HCT116 (cell line): ENCODE results near the gene UPB1.

Experiments used
- CEBPB ChIP-seq: IDR thresholded peaks from 2 replicates; pipeline ENCODE4 v1.6.1; 2012; ENCODE audit warnings: low read depth
- CTCF ChIP-seq, 3 experiments: fragments of 200-600 bp in 1 of 3; sonication (generic) in 1 of 3; IDR thresholded peaks in 2 of 3; conservative IDR thresholded peaks in 1 of 3; 2 replicates each; pipeline ENCODE4 v1.5.1; 2012 to 2017; ENCODE audit warnings: low read depth in 2 of 3, low read length in 2 of 3, antibody characterized with exemption in 1 of 3, borderline replicate concordance in 1 of 3, control low read depth in 1 of 3, mild to moderate bottlenecking in 1 of 3, mixed read lengths in 1 of 3, mixed run types in 1 of 3, moderate library complexity in 1 of 3; ENCODE audit not compliant: insufficient read depth in 1 of 3
- EGR1 ChIP-seq: IDR thresholded peaks from 2 replicates; pipeline ENCODE4 v1.6.1; 2012; ENCODE audit warnings: low read depth
- ELF1 ChIP-seq: IDR thresholded peaks from 2 replicates; pipeline ENCODE4 v1.6.1; 2012; ENCODE audit warnings: low read depth, borderline replicate concordance
- EZH2 ChIP-seq: fragments of 200-600 bp; sonication (generic); IDR thresholded peaks from 2 replicates; pipeline ENCODE4 v1.6.1; 2017; ENCODE audit warnings: antibody characterized with exemption, mixed run types
- EZH2phosphoT487 ChIP-seq: fragments of 200-600 bp; IDR thresholded peaks from 2 replicates; pipeline ENCODE4 v1.6.1; 2018; ENCODE audit warnings: antibody characterized with exemption, borderline replicate concordance
- MAX ChIP-seq: IDR thresholded peaks from 2 replicates; pipeline ENCODE4 v1.6.1; 2012
- POLR2A ChIP-seq: IDR thresholded peaks from 2 replicates; pipeline ENCODE4 v1.7.0; 2011; ENCODE audit warnings: borderline replicate concordance; ENCODE audit not compliant: insufficient read depth, insufficient read length; ENCODE audit errors: extremely low read depth
- POLR2AphosphoS5 ChIP-seq: IDR thresholded peaks from 2 replicates; pipeline ENCODE4 v1.6.1; 2011; ENCODE audit warnings: mild to moderate bottlenecking, low read depth, low read length, moderate library complexity
- RAD21 ChIP-seq: IDR thresholded peaks from 2 replicates; pipeline ENCODE4 v1.6.1; 2012; ENCODE audit warnings: low read depth, mild to moderate bottlenecking
- REST ChIP-seq: IDR thresholded peaks from 2 replicates; pipeline ENCODE4 v1.6.1; 2012; ENCODE audit warnings: low read depth
- SP1 ChIP-seq: IDR thresholded peaks from 2 replicates; pipeline ENCODE4 v1.6.1; 2012; ENCODE audit warnings: low read depth
- TCF7L2 ChIP-seq: IDR thresholded peaks from 2 replicates; pipeline ENCODE4 v1.7.0; 2011; ENCODE audit warnings: borderline replicate concordance, inconsistent platforms; ENCODE audit not compliant: insufficient read depth, insufficient read length; ENCODE audit errors: extremely low read depth
- ZBTB33 ChIP-seq: IDR thresholded peaks from 2 replicates; pipeline ENCODE4 v1.6.1; 2011; ENCODE audit warnings: mild to moderate bottlenecking, low read length, moderate library complexity; ENCODE audit not compliant: insufficient replicate concordance; ENCODE audit errors: extremely low read depth

GRCh38 chr22:24519496-24519895 lies 24.4 kb downstream of the UPB1 start:
- no peak for TF ChIP-seq CTCF (IDR thresholded peaks at IDR 0.05 in 2 of 3, conservative IDR thresholded peaks at IDR 0.05 in 1 of 3; ENCODE audit: borderline replicate concordance in 1 of 3, insufficient read depth in 1 of 3, low read depth in 2 of 3, low read length in 2 of 3)
- TF ChIP-seq POLR2AphosphoS5: no peak
- TF ChIP-seq EZH2: no peak
- TF ChIP-seq EZH2phosphoT487: no peak
- TF ChIP-seq RAD21: no peak
- no peak for TF ChIP-seq CEBPB
- TF ChIP-seq TCF7L2: no peak
- TF ChIP-seq POLR2A: no peak
- TF ChIP-seq MAX: no peak
- no peak for TF ChIP-seq EGR1
- TF ChIP-seq SP1: no peak
- no peak for TF ChIP-seq ZBTB33
- TF ChIP-seq ELF1: no peak
- no peak for TF ChIP-seq REST
